ENCODE data around the gene RELN. TPM values are rescaled to one million over a fixed set of nuclear protein-coding genes. Genes with fewer than 3 reads are reported as not detected.

Gene RELN
- total RNA-seq, 1 experiment from 2014 or later = 0.31 TPM

DNA sequence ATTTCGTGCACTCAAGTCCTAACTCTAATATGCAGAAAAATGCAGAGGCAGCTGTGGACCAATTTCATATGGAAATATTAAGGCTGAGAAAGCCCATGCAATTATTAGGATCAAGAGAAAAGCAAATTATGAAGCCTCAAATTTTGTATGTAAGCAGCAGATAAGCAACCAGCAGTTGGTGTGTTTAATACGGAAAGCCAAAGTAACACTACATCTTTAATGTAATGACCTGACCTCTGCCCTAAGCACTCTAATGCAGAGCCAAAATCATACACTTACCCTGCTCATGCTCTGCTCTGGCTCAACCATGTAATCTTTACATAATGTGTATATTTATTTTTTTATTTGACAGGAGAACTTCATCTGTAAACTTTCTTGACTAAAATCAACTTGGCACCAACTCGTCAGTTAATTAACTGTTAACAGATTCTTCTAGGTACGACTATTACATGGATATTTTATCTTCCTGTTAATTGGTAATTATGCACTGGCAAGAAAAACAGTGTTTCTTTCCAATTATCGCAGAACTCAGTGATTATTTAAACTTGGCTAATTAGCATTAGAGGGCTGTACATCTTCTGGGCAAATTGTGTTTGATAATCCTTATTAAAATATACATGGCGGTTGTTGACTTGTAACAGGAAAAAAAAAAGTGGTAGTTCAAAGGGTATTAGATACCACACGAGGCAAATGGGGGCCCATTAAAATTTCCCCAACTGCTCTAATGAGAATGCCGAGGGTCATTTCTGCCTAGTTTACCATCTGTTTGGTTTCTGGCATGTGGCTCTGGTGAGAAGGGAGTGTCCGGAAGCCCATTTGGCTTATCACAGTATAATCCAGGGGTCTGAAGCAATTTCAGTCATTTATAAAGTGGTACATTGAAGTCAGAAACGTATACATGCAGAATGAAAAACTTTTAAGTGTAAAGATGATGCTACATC is 94.5 kb downstream of the RELN start:
- TF ChIP-seq, protein P1, sequence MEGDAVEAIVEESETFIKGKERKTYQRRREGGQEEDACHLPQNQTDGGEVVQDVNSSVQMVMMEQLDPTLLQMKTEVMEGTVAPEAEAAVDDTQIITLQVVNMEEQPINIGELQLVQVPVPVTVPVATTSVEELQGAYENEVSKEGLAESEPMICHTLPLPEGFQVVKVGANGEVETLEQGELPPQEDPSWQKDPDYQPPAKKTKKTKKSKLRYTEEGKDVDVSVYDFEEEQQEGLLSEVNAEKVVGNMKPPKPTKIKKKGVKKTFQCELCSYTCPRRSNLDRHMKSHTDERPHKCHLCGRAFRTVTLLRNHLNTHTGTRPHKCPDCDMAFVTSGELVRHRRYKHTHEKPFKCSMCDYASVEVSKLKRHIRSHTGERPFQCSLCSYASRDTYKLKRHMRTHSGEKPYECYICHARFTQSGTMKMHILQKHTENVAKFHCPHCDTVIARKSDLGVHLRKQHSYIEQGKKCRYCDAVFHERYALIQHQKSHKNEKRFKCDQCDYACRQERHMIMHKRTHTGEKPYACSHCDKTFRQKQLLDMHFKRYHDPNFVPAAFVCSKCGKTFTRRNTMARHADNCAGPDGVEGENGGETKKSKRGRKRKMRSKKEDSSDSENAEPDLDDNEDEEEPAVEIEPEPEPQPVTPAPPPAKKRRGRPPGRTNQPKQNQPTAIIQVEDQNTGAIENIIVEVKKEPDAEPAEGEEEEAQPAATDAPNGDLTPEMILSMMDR (IDR thresholded peaks at IDR 0.05; ENCODE audit: unreplicated experiment) = no peak
- Mint-ChIP-seq H3K9me3 (ENCODE audit: low read depth, unreplicated experiment) (no peaks in the 10 kb centered on the region), H3K4me3 (ENCODE audit: low read depth, unreplicated experiment) (no peak overlapping the region), H3K36me3 (ENCODE audit: insufficient read depth, unreplicated experiment) (no peaks in the 10 kb centered on the region), H3K4me1 (ENCODE audit: low read depth, unreplicated experiment) (no peaks in the 10 kb centered on the region), H3K27me3 (ENCODE audit: unreplicated experiment) (no peaks in the 10 kb centered on the region), H3K27ac (ENCODE audit: unreplicated experiment) (no peak overlapping the region)
- CTCF ChIA-PET = no interaction called here
- DNase-seq = no peak
- intact Hi-C loops (cut with micrococcal nuclease; ENCODE audit: unreplicated experiment) = no loop called here
- no TSS peak for BruUV-seq (replicated peaks)

DNA sequence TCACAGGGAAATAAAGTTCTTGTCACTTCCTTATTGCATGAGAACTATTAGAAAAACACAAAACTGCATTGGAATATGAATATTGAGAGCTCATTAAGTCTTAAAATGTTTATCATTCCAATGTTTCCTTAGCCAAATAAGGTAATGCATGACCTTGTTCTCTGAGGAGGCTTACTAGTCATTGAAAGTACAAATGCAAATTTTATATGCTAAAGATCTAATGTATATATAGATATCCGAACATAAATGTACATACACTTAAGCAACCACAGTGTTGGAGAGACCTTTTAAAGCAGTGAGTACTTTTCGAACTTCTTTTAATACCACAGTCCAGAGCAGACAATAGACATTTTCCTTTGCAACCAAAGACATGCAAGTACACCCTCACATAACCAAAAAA is 96.1 kb downstream of the RELN start:
- TF ChIP-seq, protein P1 (IDR thresholded peaks at IDR 0.05; ENCODE audit: unreplicated experiment) = no peak
- no TSS peak for BruUV-seq (replicated peaks)
- intact Hi-C loops (cut with micrococcal nuclease; ENCODE audit: unreplicated experiment) = no loop called here

DNA sequence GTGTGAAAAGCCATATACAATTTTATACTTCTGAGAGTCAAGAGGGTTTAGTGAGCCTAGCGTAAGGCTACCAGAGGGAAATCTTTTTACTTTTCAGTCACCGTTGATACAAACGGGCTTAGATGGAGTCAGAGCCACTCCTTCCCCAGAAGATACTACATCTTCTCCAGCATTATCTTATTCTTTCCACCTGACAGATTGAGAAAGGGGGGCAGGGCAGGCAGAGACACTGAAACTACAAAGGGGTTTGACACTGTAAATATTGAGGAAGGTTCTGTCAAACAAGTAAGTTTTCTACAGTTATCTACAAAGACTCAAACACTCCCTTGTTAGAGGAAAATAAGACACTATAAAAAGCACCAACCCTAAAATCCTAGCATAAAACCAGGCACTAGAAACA is 100.0 kb downstream of the RELN start:
- intact Hi-C loops (cut with micrococcal nuclease; ENCODE audit: unreplicated experiment) = no loop called here
- BruUV-seq (replicated peaks) = no TSS peak
- H3K9me3 Mint-ChIP-seq (ENCODE audit: low read depth, unreplicated experiment) = no peaks in the 10 kb centered on the region
- no peaks in the 10 kb centered on the region for H3K27me3 Mint-ChIP-seq (ENCODE audit: unreplicated experiment)
- TF ChIP-seq, protein P1 (IDR thresholded peaks at IDR 0.05; ENCODE audit: unreplicated experiment) = no peak
- H3K36me3 Mint-ChIP-seq (ENCODE audit: insufficient read depth, unreplicated experiment) = no peaks in the 10 kb centered on the region
- H3K27ac Mint-ChIP-seq (ENCODE audit: unreplicated experiment) = no peak overlapping the region
- no peak for DNase-seq
- H3K4me3 Mint-ChIP-seq (ENCODE audit: low read depth, unreplicated experiment) = no peak overlapping the region
- CTCF ChIA-PET = no interaction called here
- no peaks in the 10 kb centered on the region for H3K4me1 Mint-ChIP-seq (ENCODE audit: low read depth, unreplicated experiment)

More for the DNA sequence above, 96.1 kb downstream of the RELN start:
- CTCF ChIA-PET = no interaction called here
- Mint-ChIP-seq H3K27ac (ENCODE audit: unreplicated experiment) (no peak overlapping the region), H3K27me3 (ENCODE audit: unreplicated experiment) (no peaks in the 10 kb centered on the region), H3K4me3 (ENCODE audit: low read depth, unreplicated experiment) (no peak overlapping the region), H3K36me3 (ENCODE audit: insufficient read depth, unreplicated experiment) (no peaks in the 10 kb centered on the region), H3K4me1 (ENCODE audit: low read depth, unreplicated experiment) (no peaks in the 10 kb centered on the region), H3K9me3 (ENCODE audit: low read depth, unreplicated experiment) (no peaks in the 10 kb centered on the region)
- no peak for DNase-seq

DNA sequence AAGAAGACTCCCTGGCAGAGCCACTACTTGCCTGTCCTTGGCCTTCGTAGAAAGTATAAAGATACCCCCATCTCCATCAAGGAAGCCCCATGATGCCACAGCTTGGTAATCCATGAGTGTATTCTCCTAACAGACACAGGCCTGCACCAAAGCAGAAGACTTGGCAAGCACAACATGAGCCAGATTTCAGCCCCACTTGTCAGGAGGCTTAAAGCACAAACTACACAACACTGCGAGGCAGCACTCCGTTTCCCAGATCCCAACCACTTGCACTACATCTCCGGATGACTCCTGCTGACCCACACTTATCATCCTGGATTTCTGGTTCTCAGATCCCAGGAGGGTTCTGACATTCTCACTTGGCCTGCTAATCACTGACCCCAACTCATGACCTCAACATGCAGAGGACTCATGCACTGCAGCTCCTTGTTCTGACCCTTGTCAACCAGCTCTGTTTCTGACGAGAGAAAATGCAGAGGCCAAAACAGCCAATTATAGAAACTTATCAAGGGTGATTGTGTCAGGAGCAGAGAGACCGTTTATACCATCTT is 100.8 kb downstream of the RELN start:
- CTCF ChIA-PET = no interaction called here
- no peaks in the 10 kb centered on the region for H3K4me1 Mint-ChIP-seq (ENCODE audit: low read depth, unreplicated experiment)
- no peak for DNase-seq
- BruUV-seq (replicated peaks) = no TSS peak
- intact Hi-C loops (cut with micrococcal nuclease; ENCODE audit: unreplicated experiment) = no loop called here
- H3K9me3 Mint-ChIP-seq (ENCODE audit: low read depth, unreplicated experiment) = no peaks in the 10 kb centered on the region
- H3K27me3 Mint-ChIP-seq (ENCODE audit: unreplicated experiment) = no peaks in the 10 kb centered on the region
- H3K36me3 Mint-ChIP-seq (ENCODE audit: insufficient read depth, unreplicated experiment) = no peaks in the 10 kb centered on the region
- no peak overlapping the region for H3K4me3 Mint-ChIP-seq (ENCODE audit: low read depth, unreplicated experiment)
- TF ChIP-seq, protein P1 (IDR thresholded peaks at IDR 0.05; ENCODE audit: unreplicated experiment) = no peak
- H3K27ac Mint-ChIP-seq (ENCODE audit: unreplicated experiment) = no peak overlapping the region

Data from Calu3 (cell line).